Keratinocyte (primary cell): Measurements from ENCODE around the gene AADAT. TPM values are rescaled to one million over a fixed set of nuclear protein-coding genes. Genes with fewer than 3 reads are reported as not detected.

Experiments
- DNase-seq: peaks from one replicate; pipeline ENCODE4 v3.0.0-alpha.2; 2011; ENCODE audit warnings: low read depth, missing footprints, low spot score
- FAIRE-seq: peaks from 2 replicates; lab custom pipeline; 2011; peaks lifted over from hg19 to GRCh38; lab: Jason Lieb, UNC
- H2AFZ ChIP-seq: 2 replicates; pipeline ENCODE4 v1.6.0; 2012; ENCODE audit warnings: low read length, control low read depth, inconsistent platforms; ENCODE audit not compliant: control insufficient read depth
- H3K27ac ChIP-seq: 2 replicates; pipeline ENCODE4 v1.5.1; 2011; ENCODE audit warnings: low read length; ENCODE audit not compliant: control insufficient read depth, insufficient read depth
- H3K27me3 ChIP-seq: 3 replicates; pipeline ENCODE4 v1.6.0; 2011; ENCODE audit warnings: low read length; ENCODE audit not compliant: control insufficient read depth, insufficient read depth; ENCODE audit errors: extremely low read depth
- H3K36me3 ChIP-seq, 2 experiments: 2 replicates in 1 of 2; 3 replicates in 1 of 2; pipeline ENCODE4 v1.5.1; 2011; ENCODE audit warnings: low read length in 2 of 2, mild to moderate bottlenecking in 1 of 2; ENCODE audit not compliant: control insufficient read depth in 2 of 2, insufficient read depth in 2 of 2; ENCODE audit errors: extremely low read depth in 1 of 2
- H3K4me1 ChIP-seq: 3 replicates; pipeline ENCODE4 v1.5.1; 2011; ENCODE audit warnings: low read length; ENCODE audit not compliant: control insufficient read depth, insufficient read depth; ENCODE audit errors: extremely low read depth
- H3K4me2 ChIP-seq: 3 replicates; pipeline ENCODE4 v1.6.0; 2011; ENCODE audit warnings: low read depth, low read length; ENCODE audit not compliant: control insufficient read depth, insufficient read depth; ENCODE audit errors: extremely low read depth
- H3K4me3 ChIP-seq, 3 experiments: fragments of 200-600 bp in 1 of 3; sonication (generic) in 1 of 3; 2 replicates in 2 of 3; 3 replicates in 1 of 3; pipeline ENCODE4 v1.5.1; 2011 to 2016; ENCODE audit warnings: low read length in 3 of 3, mild to moderate bottlenecking in 3 of 3, control low read depth in 2 of 3, inconsistent platforms in 1 of 3, low read depth in 1 of 3, mixed read lengths in 1 of 3, mixed run types in 1 of 3, moderate library complexity in 1 of 3; ENCODE audit not compliant: control insufficient read depth in 2 of 3, insufficient read depth in 2 of 3; ENCODE audit errors: extremely low read depth in 1 of 3
- H3K79me2 ChIP-seq: 2 replicates; pipeline ENCODE4 v1.6.0; 2012; ENCODE audit warnings: low read length; ENCODE audit not compliant: control insufficient read depth, insufficient read depth
- H3K9ac ChIP-seq: 3 replicates; pipeline ENCODE4 v1.6.0; 2011; ENCODE audit warnings: low read length; ENCODE audit not compliant: control insufficient read depth, insufficient read depth; ENCODE audit errors: extremely low read depth
- H3K9me1 ChIP-seq: 3 replicates; pipeline ENCODE4 v1.6.0; 2011; ENCODE audit warnings: low read length; ENCODE audit not compliant: control insufficient read depth, insufficient read depth; ENCODE audit errors: extremely low read depth
- H3K9me3 ChIP-seq: 2 replicates; pipeline ENCODE4 v1.5.1; 2012; ENCODE audit warnings: low read depth, low read length; ENCODE audit not compliant: control insufficient read depth
- H4K20me1 ChIP-seq: 3 replicates; pipeline ENCODE4 v1.6.0; 2011; ENCODE audit warnings: low read length; ENCODE audit not compliant: control insufficient read depth, insufficient read depth; ENCODE audit errors: extremely low read depth
- EZH2 ChIP-seq: IDR thresholded peaks from one replicate; pipeline ENCODE4 v1.6.1; 2012; ENCODE audit warnings: inconsistent platforms, mild to moderate bottlenecking, low read length, moderate library complexity
- dilution Hi-C: fragments of 300-500 bp; cut with MboI; formaldehyde crosslinking; loops from one replicate; pipeline ENCODE4 v1.7.0; 2020; ENCODE audit warnings: low sequenced_read_pairs; ENCODE audit not compliant: extremely low pct_ligation_motif_present
- polyA plus RNA-seq, 5 experiments: library from polyadenylated mRNA; depleted of rRNA in 3 of 5; stranded (reverse) in 3 of 5; stranded (forward) in 1 of 5; unstranded in 1 of 5; fragments of >200 nt; gene quantifications; 1 replicate in 1 of 5; 2 replicates in 3 of 5; 3 replicates in 1 of 5; pipeline versions ENCODE4 v1.2.1 to v1.2.3, GENCODE V29; 2011 to 2012; ENCODE audit warnings: missing spikeins in 2 of 5, low read depth in 1 of 5, low replicate concordance in 1 of 5
- TF ChIP-seq, protein P1 (sequence below), 3 experiments: IDR thresholded peaks in 1 of 3; conservative IDR thresholded peaks in 1 of 3; optimal IDR thresholded peaks in 1 of 3; 2 replicates in 2 of 3; 3 replicates in 1 of 3; pipeline versions ENCODE3 to v1.5.1; 2011; ENCODE audit warnings: low read length in 3 of 3, mild to moderate bottlenecking in 3 of 3, moderate library complexity in 2 of 3, control low read depth in 1 of 3, inconsistent platforms in 1 of 3; ENCODE audit not compliant: insufficient read depth in 2 of 3; ENCODE audit errors: extremely low read depth in 1 of 3

AADAT gene
- polyA plus RNA-seq, 1 donor (not counting 4 experiments of a cell fraction or from before 2014, with no cell fraction given), result 5.2 TPM

GRCh38 chr4:170040031-170040680 is 49.6 kb downstream of the AADAT start:
- Histone ChIP-seq H3K4me1 (no peaks in the 10 kb centered on the region), H3K4me2 (no peak overlapping the region), H3K4me3 (no peak overlapping the region), H4K20me1 (no peaks in the 10 kb centered on the region), H3K36me3 (no peaks in the 10 kb centered on the region), H3K27ac (no peak overlapping the region), H3K9me1 (no peaks in the 10 kb centered on the region), H3K9ac (no peak overlapping the region), H3K27me3 (no peaks in the 10 kb centered on the region), H3K9me3 (no peaks in the 10 kb centered on the region), H3K79me2 (no peaks in the 10 kb centered on the region), H2AFZ (no peak overlapping the region)
- dilution Hi-C loops, result loop anchor here (25.0 kb wide), 1 partner anchor 228 kb away; no protein-coding TSS in a partner anchor
- FAIRE-seq (no peak), DNase-seq (no peak)
- TF ChIP-seq EZH2, result no peak
- TF ChIP-seq, protein P1, sequence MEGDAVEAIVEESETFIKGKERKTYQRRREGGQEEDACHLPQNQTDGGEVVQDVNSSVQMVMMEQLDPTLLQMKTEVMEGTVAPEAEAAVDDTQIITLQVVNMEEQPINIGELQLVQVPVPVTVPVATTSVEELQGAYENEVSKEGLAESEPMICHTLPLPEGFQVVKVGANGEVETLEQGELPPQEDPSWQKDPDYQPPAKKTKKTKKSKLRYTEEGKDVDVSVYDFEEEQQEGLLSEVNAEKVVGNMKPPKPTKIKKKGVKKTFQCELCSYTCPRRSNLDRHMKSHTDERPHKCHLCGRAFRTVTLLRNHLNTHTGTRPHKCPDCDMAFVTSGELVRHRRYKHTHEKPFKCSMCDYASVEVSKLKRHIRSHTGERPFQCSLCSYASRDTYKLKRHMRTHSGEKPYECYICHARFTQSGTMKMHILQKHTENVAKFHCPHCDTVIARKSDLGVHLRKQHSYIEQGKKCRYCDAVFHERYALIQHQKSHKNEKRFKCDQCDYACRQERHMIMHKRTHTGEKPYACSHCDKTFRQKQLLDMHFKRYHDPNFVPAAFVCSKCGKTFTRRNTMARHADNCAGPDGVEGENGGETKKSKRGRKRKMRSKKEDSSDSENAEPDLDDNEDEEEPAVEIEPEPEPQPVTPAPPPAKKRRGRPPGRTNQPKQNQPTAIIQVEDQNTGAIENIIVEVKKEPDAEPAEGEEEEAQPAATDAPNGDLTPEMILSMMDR (optimal IDR thresholded peaks at IDR 0.05 in 1 of 3, IDR thresholded peaks at IDR 0.05 in 1 of 3, conservative IDR thresholded peaks at IDR 0.05 in 1 of 3; ENCODE audit: extremely low read depth in 1 of 3, insufficient read depth in 2 of 3, low read length in 3 of 3), result no peak

DNA sequence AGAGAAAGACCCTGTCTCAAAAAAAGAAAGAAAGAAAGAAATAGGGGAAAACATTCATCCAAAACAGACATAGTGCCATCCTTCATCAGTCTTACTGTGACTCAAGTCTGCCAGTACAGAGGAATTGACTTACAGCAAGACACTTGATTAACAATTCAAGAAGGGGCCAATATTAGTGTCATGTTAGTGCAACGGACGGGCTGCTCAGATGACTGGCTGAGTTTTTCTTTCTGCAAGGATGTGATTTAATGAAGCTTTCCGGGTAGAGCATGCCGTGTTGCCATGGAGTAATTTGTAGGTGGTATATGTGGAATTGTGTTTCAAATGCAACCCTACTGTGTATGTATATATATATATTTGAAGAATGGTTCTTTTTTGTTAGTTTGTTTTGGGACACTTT is 51.0 kb downstream of the AADAT start:
- Histone ChIP-seq H3K4me3 (no peak overlapping the region), H3K4me2 (no peak overlapping the region), H4K20me1 (no peaks in the 10 kb centered on the region), H3K9ac (no peak overlapping the region), H2AFZ (no peak overlapping the region), H3K27ac (no peak overlapping the region), H3K36me3 (no peaks in the 10 kb centered on the region), H3K79me2 (no peaks in the 10 kb centered on the region), H3K4me1 (no peaks in the 10 kb centered on the region), H3K27me3 (no peaks in the 10 kb centered on the region), H3K9me1 (no peaks in the 10 kb centered on the region), H3K9me3 (no peaks in the 10 kb centered on the region)
- no peak for FAIRE-seq
- TF ChIP-seq, protein P1 (optimal IDR thresholded peaks at IDR 0.05 in 1 of 3, IDR thresholded peaks at IDR 0.05 in 1 of 3, conservative IDR thresholded peaks at IDR 0.05 in 1 of 3; ENCODE audit: extremely low read depth in 1 of 3, insufficient read depth in 2 of 3, low read length in 3 of 3), result no peak
- TF ChIP-seq EZH2, result no peak
- dilution Hi-C loops, result loop anchor here (25.0 kb wide), 1 partner anchor 226 kb away; no protein-coding TSS in a partner anchor
- no peak for DNase-seq
